Measurements from ENCODE around the gene CSNK2A3.
"Not testable (repeated sequence)": the region's sequence is repeated elsewhere in the genome, so short reads cannot be mapped to it uniquely, and the experiment has no call there.

DNA sequence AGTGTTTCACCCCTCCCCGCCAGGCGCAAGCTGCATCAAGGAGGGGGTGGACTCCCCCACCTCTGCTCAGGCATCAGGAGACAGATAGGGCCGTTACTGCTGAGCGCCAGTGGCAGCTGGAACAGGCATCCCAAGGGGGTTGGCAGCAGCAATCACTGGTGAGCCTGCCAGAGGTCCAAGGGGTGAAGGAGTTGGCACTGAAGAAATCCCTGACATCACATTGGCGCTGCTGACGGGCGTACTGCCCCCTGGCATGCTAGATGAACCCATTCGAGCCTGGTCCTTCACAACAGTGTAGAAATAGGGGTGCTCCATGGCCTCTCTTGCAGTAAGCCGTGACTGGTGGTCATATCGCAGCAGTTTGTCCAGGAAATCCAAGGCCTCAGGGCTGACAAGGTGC is 1.2 kb downstream of the CSNK2A3 start:
- TF ChIP-seq, protein P1, sequence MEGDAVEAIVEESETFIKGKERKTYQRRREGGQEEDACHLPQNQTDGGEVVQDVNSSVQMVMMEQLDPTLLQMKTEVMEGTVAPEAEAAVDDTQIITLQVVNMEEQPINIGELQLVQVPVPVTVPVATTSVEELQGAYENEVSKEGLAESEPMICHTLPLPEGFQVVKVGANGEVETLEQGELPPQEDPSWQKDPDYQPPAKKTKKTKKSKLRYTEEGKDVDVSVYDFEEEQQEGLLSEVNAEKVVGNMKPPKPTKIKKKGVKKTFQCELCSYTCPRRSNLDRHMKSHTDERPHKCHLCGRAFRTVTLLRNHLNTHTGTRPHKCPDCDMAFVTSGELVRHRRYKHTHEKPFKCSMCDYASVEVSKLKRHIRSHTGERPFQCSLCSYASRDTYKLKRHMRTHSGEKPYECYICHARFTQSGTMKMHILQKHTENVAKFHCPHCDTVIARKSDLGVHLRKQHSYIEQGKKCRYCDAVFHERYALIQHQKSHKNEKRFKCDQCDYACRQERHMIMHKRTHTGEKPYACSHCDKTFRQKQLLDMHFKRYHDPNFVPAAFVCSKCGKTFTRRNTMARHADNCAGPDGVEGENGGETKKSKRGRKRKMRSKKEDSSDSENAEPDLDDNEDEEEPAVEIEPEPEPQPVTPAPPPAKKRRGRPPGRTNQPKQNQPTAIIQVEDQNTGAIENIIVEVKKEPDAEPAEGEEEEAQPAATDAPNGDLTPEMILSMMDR (conservative IDR thresholded peaks at IDR 0.05; ENCODE audit: low read depth, low read length): not testable (repeated sequence)
- not testable (repeated sequence) for TF ChIP-seq EZH2 (IDR thresholded peaks at IDR 0.05; ENCODE audit: borderline replicate concordance, low read depth, low read length, poor library complexity, severe bottlenecking)
